Measurements from ENCODE around the gene XPNPEP1.

GRCh38 chr10:109831846-109832245 lies 91.5 kb downstream of the XPNPEP1 start:
- TF ChIP-seq CTCF (IDR thresholded peaks at IDR 0.05; ENCODE audit: insufficient read depth, low read length, poor library complexity, severe bottlenecking) (no peak), EZH2phosphoT487 (conservative IDR thresholded peaks at IDR 0.05; ENCODE audit: low read length) (no peak)

All from SU-DHL-6 (cell line).